H1 (cell line): ENCODE data around the gene ZNF804B. TPM values are rescaled to one million over a fixed set of nuclear protein-coding genes. Genes with fewer than 3 reads are reported as not detected.

Experiments used
- CTCF ChIA-PET: fragments of 300-600 bp; sonication (Branson Sonifier 250); formaldehyde crosslinking; loops from one replicate; lab custom pipeline; 2021; ENCODE audit not compliant: partially characterized antibody; lab: Charles Lee
- POLR2A ChIA-PET: fragments of 300-600 bp; sonication (Branson Sonifier 250); formaldehyde crosslinking; loops from one replicate; lab custom pipeline; 2021; ENCODE audit warnings: inconsistent platforms; ENCODE audit not compliant: partially characterized antibody; lab: Charles Lee
- DNase-seq, 2 experiments: peaks; one replicate each; pipeline versions ENCODE4 v3.0.0 to v3.0.0-alpha.2; 2010 to 2022; ENCODE audit warnings: low spot score in 2 of 2, low read depth in 1 of 2, mixed read lengths in 1 of 2
- FAIRE-seq: peaks from 2 replicates; lab custom pipeline; 2011; peaks lifted over from hg19 to GRCh38; lab: Jason Lieb, UNC
- H2AFZ ChIP-seq: 2 replicates; pipeline ENCODE4 v1.8.1; 2012; ENCODE audit warnings: low read length, inconsistent platforms
- H2AK5ac ChIP-seq: 2 replicates; pipeline ENCODE4 v1.6.1; 2013; ENCODE audit warnings: low read depth, low read length
- H2BK120ac ChIP-seq: replicated peaks from 2 replicates; pipeline ENCODE3; 2013; ENCODE audit warnings: low read depth, low read length, inconsistent platforms
- H2BK12ac ChIP-seq: 2 replicates; pipeline ENCODE4 v1.6.1; 2013; ENCODE audit warnings: low read depth, low read length
- H2BK15ac ChIP-seq: 2 replicates; pipeline ENCODE4 v1.6.1; 2013; ENCODE audit warnings: low read length
- H2BK20ac ChIP-seq: 2 replicates; pipeline ENCODE4 v1.6.1; 2013; ENCODE audit warnings: low read length
- H2BK5ac ChIP-seq: 2 replicates; pipeline ENCODE4 v1.6.1; 2013; ENCODE audit warnings: low read depth, low read length
- H3K14ac ChIP-seq: 2 replicates; pipeline ENCODE4 v1.6.1; 2013; ENCODE audit warnings: inconsistent platforms; ENCODE audit not compliant: insufficient read length
- H3K18ac ChIP-seq: 2 replicates; pipeline ENCODE4 v1.6.1; 2013; ENCODE audit warnings: low read length; ENCODE audit errors: extremely low read depth
- H3K23ac ChIP-seq: 2 replicates; pipeline ENCODE4 v1.6.1; 2013; ENCODE audit warnings: inconsistent platforms; ENCODE audit not compliant: insufficient read length
- H3K23me2 ChIP-seq: 2 replicates; pipeline ENCODE4 v1.6.1; 2013; ENCODE audit warnings: low read depth, low read length
- H3K27ac ChIP-seq: 2 replicates; pipeline ENCODE4 v1.6.1; 2011; ENCODE audit warnings: low read depth, low read length, inconsistent platforms
- H3K27me3 ChIP-seq, 4 experiments: replicated peaks in 1 of 4; 1 replicate in 1 of 4; 2 replicates in 3 of 4; pipeline versions ENCODE4 v1.6.1 to v1.8.1; 2011 to 2013; ENCODE audit warnings: low read length in 3 of 4, mild to moderate bottlenecking in 3 of 4, inconsistent platforms in 2 of 4, mixed read lengths in 2 of 4, moderate library complexity in 1 of 4; ENCODE audit not compliant: control insufficient read depth in 3 of 4, insufficient read depth in 3 of 4; ENCODE audit errors: extremely low read depth in 1 of 4
- H3K36me3 ChIP-seq, 4 experiments: 2 replicates each; pipeline versions ENCODE4 v1.6.1 to v1.8.1; 2011 to 2013; ENCODE audit warnings: mild to moderate bottlenecking in 4 of 4, low read length in 3 of 4, moderate library complexity in 2 of 4, control low read depth in 1 of 4, inconsistent platforms in 1 of 4; ENCODE audit not compliant: insufficient read depth in 4 of 4, control insufficient read depth in 2 of 4
- H3K4ac ChIP-seq: replicated peaks from 2 replicates; pipeline ENCODE3; 2013; ENCODE audit warnings: low read length, low read depth, mixed read lengths, inconsistent platforms; ENCODE audit not compliant: insufficient read length
- H3K4me1 ChIP-seq, 4 experiments: replicated peaks in 1 of 4; 1 replicate in 1 of 4; 2 replicates in 3 of 4; pipeline versions ENCODE4 v1.6.1 to v1.8.1; 2011 to 2013; ENCODE audit warnings: low read length in 3 of 4, inconsistent platforms in 2 of 4, mixed read lengths in 1 of 4; ENCODE audit not compliant: insufficient read depth in 4 of 4, control insufficient read depth in 3 of 4
- H3K4me2 ChIP-seq, 2 experiments: 2 replicates each; pipeline versions ENCODE4 v1.6.1 to v1.8.1; 2011 to 2013; ENCODE audit warnings: low read depth in 2 of 2, low read length in 2 of 2, control low read depth in 1 of 2, inconsistent platforms in 1 of 2, mild to moderate bottlenecking in 1 of 2; ENCODE audit not compliant: insufficient read depth in 1 of 2
- H3K4me3 ChIP-seq, 4 experiments: fragments of 200-600, 300-600 bp in 1 of 4; sonication (generic), shearing (Covaris generic), sonication (Bioruptor Twin) in 1 of 4; 2 replicates each; pipeline versions ENCODE4 v1.5.1 to v1.8.1; 2011 to 2016; ENCODE audit warnings: low read length in 4 of 4, low read depth in 3 of 4, control low read depth in 2 of 4, inconsistent platforms in 2 of 4, mild to moderate bottlenecking in 2 of 4, mixed read lengths in 1 of 4, moderate library complexity in 1 of 4; ENCODE audit not compliant: insufficient read depth in 2 of 4; ENCODE audit errors: extremely low read depth in 1 of 4
- H3K56ac ChIP-seq: replicated peaks from 2 replicates; pipeline ENCODE3; 2013; ENCODE audit warnings: low read depth, mild to moderate bottlenecking, mixed read lengths, low read length, inconsistent platforms; ENCODE audit not compliant: insufficient read length
- H3K79me1 ChIP-seq: 2 replicates; pipeline ENCODE4 v1.6.1; 2013; ENCODE audit warnings: low read depth, low read length, control low read depth
- H3K79me2 ChIP-seq, 2 experiments: 2 replicates each; pipeline versions ENCODE4 v1.6.1 to v1.8.1; 2012 to 2013; ENCODE audit warnings: low read length in 2 of 2, mild to moderate bottlenecking in 2 of 2, inconsistent platforms in 1 of 2; ENCODE audit not compliant: insufficient read depth in 2 of 2, control insufficient read depth in 1 of 2
- H3K9ac ChIP-seq, 4 experiments: replicated peaks in 1 of 4; 1 replicate in 1 of 4; 2 replicates in 3 of 4; pipeline versions ENCODE4 v1.6.1 to v1.8.1; 2011 to 2013; ENCODE audit warnings: low read depth in 3 of 4, low read length in 3 of 4, control low read depth in 2 of 4, mild to moderate bottlenecking in 2 of 4, moderate library complexity in 2 of 4, inconsistent platforms in 1 of 4; ENCODE audit errors: extremely low read depth in 1 of 4
- H3K9me3 ChIP-seq, 2 experiments: 2 replicates each; pipeline versions ENCODE4 v1.6.1 to v1.8.1; 2012 to 2013; ENCODE audit warnings: mild to moderate bottlenecking in 2 of 2, moderate library complexity in 2 of 2, control low read depth in 1 of 2, inconsistent platforms in 1 of 2, low read depth in 1 of 2, low read length in 1 of 2, mixed read lengths in 1 of 2; ENCODE audit not compliant: insufficient read depth in 2 of 2
- H4K20me1 ChIP-seq, 2 experiments: replicated peaks in 1 of 2; 2 replicates each; pipeline versions ENCODE3 to v1.8.1; 2011 to 2013; ENCODE audit warnings: inconsistent platforms in 2 of 2, low read length in 2 of 2, mild to moderate bottlenecking in 1 of 2; ENCODE audit not compliant: insufficient read depth in 2 of 2, control insufficient read depth in 1 of 2
- H4K5ac ChIP-seq: 2 replicates; pipeline ENCODE4 v1.6.1; 2013; ENCODE audit warnings: low read length, low read depth, mixed read lengths, inconsistent platforms; ENCODE audit not compliant: insufficient read length
- H4K8ac ChIP-seq: 2 replicates; pipeline ENCODE4 v1.8.0; 2013; ENCODE audit warnings: mild to moderate bottlenecking, moderate library complexity, low read length, inconsistent platforms; ENCODE audit not compliant: insufficient read depth; ENCODE audit errors: extremely low read depth
- H4K91ac ChIP-seq: replicated peaks from 2 replicates; pipeline ENCODE3; 2013; ENCODE audit warnings: low read length, mixed read lengths, inconsistent platforms; ENCODE audit not compliant: insufficient read length
- ASH2L ChIP-seq: fragments of 200-600, 300-600 bp; sonication (generic); IDR thresholded peaks from one replicate; pipeline ENCODE4 v1.7.1; 2017; ENCODE audit warnings: low read length
- BRCA1 ChIP-seq: IDR thresholded peaks from 2 replicates; pipeline ENCODE4 v1.6.1; 2012; ENCODE audit warnings: low read depth, low read length, improper control_type of control experiment
- CBX8 ChIP-seq: fragments of 300-800, 300-1000 bp; sonication (generic); IDR thresholded peaks from 2 replicates; pipeline ENCODE4 v1.7.1; 2016; ENCODE audit warnings: low read depth, low read length, borderline replicate concordance
- CTBP2 ChIP-seq: IDR thresholded peaks from 2 replicates; pipeline ENCODE4 v1.7.0; 2011; ENCODE audit warnings: borderline replicate concordance, mild to moderate bottlenecking, moderate library complexity, mixed read lengths, low read length; ENCODE audit not compliant: insufficient read depth, insufficient read length
- EZH2 ChIP-seq: fragments of 200-600 bp; sonication (generic); IDR thresholded peaks from 2 replicates; pipeline ENCODE4 v1.7.1; 2012; ENCODE audit warnings: low read depth, mild to moderate bottlenecking, moderate library complexity, low read length, inconsistent platforms; ENCODE audit not compliant: severe bottlenecking
- HDAC2 ChIP-seq, 2 experiments: fragments of 300-600 bp in 1 of 2; sonication (generic) in 1 of 2; IDR thresholded peaks; 2 replicates each; pipeline ENCODE4 v1.6.1; 2011 to 2012; ENCODE audit warnings: low read depth in 2 of 2, low read length in 2 of 2, mild to moderate bottlenecking in 2 of 2, moderate library complexity in 2 of 2, borderline replicate concordance in 1 of 2, inconsistent platforms in 1 of 2
- POLR2A ChIP-seq, 2 experiments: IDR thresholded peaks; 1 replicate in 1 of 2; 2 replicates in 1 of 2; pipeline ENCODE4 v1.6.1; 2011; ENCODE audit warnings: low read depth in 2 of 2, low read length in 2 of 2, mild to moderate bottlenecking in 2 of 2; ENCODE audit errors: control extremely low read depth in 1 of 2
- SAP30 ChIP-seq: fragments of 300-600 bp; sonication (generic); IDR thresholded peaks from 2 replicates; pipeline ENCODE4 v1.7.1; 2012; ENCODE audit warnings: low read length, moderate library complexity, mild to moderate bottlenecking, inconsistent platforms; ENCODE audit not compliant: insufficient read depth, insufficient replicate concordance
- TCF12 ChIP-seq: IDR thresholded peaks from 2 replicates; pipeline ENCODE4 v1.6.1; 2011; ENCODE audit warnings: low read depth, mild to moderate bottlenecking, low read length
- polyA plus RNA-seq, 7 experiments: library from polyadenylated mRNA; depleted of rRNA in 3 of 7; stranded (reverse) in 5 of 7; unstranded in 2 of 7; fragments of >200 nt in 5 of 7; fragments of 200-250 nt in 2 of 7; gene quantifications; 1 replicate in 5 of 7; 2 replicates in 1 of 7; 4 replicates in 1 of 7; pipeline versions ENCODE4 v1.2.1 to v1.2.3, GENCODE V29; 2011 to 2013; ENCODE audit warnings: missing spikeins in 2 of 7, mixed read lengths in 2 of 7
- total RNA-seq: library from RNA; stranded (reverse); fragmentation: NEBNext Ultra II Directional; extraction: Animal tissue kit (Norgen Biotek cat#: 25700); gene quantifications from 2 replicates; pipeline ENCODE4 v1.2.1, GENCODE V29; 2021

The ZNF804B gene
- total and polyA plus RNA-seq, 2 of the 8 experiments (the other 6 are each of a cell fraction or from before 2014, with no cell fraction given): not detected

- H3K79me2 ChIP-seq: no peaks in the 10 kb centered on the region
- H4K91ac ChIP-seq: no peak overlapping the region
- H3K9ac ChIP-seq: no peak overlapping the region
- no peak overlapping the region for H2BK5ac ChIP-seq
- no peaks in the 10 kb centered on the region for H3K79me1 ChIP-seq
- no peak overlapping the region for H3K56ac ChIP-seq
- H3K9me3 ChIP-seq: no peaks in the 10 kb centered on the region
- H2BK20ac ChIP-seq: no peak overlapping the region
- H3K4ac ChIP-seq: no peak overlapping the region
- H3K23ac ChIP-seq: no peak overlapping the region
- CTCF ChIA-PET: interaction anchor here (0.6 kb wide), 1 partner anchor 88 kb away, joined by 3 read pairs; no protein-coding TSS in a partner anchor
- H3K23me2 ChIP-seq: no peaks in the 10 kb centered on the region
- TF ChIP-seq POLR2A (IDR thresholded peaks at IDR 0.05; ENCODE audit: control extremely low read depth in 1 of 2, low read depth in 2 of 2, low read length in 2 of 2) (no peak), CTBP2 (no peak), ASH2L (no peak), EZH2 (no peak), HDAC2 (IDR thresholded peaks at IDR 0.05; ENCODE audit: borderline replicate concordance in 1 of 2, low read depth in 2 of 2, low read length in 2 of 2) (no peak), BRCA1 (no peak), SAP30 (no peak), CBX8 (no peak), TCF12 (no peak)
- H4K20me1 ChIP-seq: no peaks in the 10 kb centered on the region
- H2BK12ac ChIP-seq: no peak overlapping the region
- H2BK15ac ChIP-seq: no peak overlapping the region
- H2AK5ac ChIP-seq: no peak overlapping the region
- no peak overlapping the region for H3K14ac ChIP-seq
- FAIRE-seq: no peak
- H3K36me3 ChIP-seq: no peaks in the 10 kb centered on the region
- no peak overlapping the region for H4K8ac ChIP-seq
- H3K27me3 ChIP-seq: no peaks in the 10 kb centered on the region
- no peak for DNase-seq
- no peak overlapping the region for H3K4me3 ChIP-seq
- POLR2A ChIA-PET: no interaction called here
- no peaks in the 10 kb centered on the region for H3K4me1 ChIP-seq
- no peak overlapping the region for H3K4me2 ChIP-seq
- no peak overlapping the region for H2BK120ac ChIP-seq
- H3K27ac ChIP-seq: no peak overlapping the region
- no peak overlapping the region for H3K18ac ChIP-seq
- H2AFZ ChIP-seq: no peak overlapping the region
- no peak overlapping the region for H4K5ac ChIP-seq
These were observed 553.1 kb downstream of the ZNF804B start for GRCh38 chr7:89312551-89312950.
